WTC11 (cell line): ENCODE results near the gene DUSP6. TPM values are rescaled to one million over a fixed set of nuclear protein-coding genes. Genes with fewer than 3 reads are reported as not detected.

ENCODE experiments used
- ATAC-seq: fragments of 200-7000 bp; cut with Tn5 transposase; 2 replicates; pipeline ENCODE4 v1.10.0; 2021; ENCODE audit warnings: mild to moderate bottlenecking, moderate library complexity
- CTCF ChIA-PET: fragments of 300-600 bp; sonication (Branson Sonifier 250); formaldehyde crosslinking; loops from one replicate; lab custom pipeline; 2021; ENCODE audit warnings: antibody characterized with exemption; lab: Charles Lee
- POLR2A ChIA-PET: fragments of 350-600 bp; sonication (Branson Sonifier 250); formaldehyde crosslinking; loops from one replicate; lab custom pipeline; 2021; ENCODE audit warnings: antibody characterized with exemption; lab: Charles Lee
- DNase-seq: peaks from one replicate; pipeline ENCODE4 v3.0.0; 2021; ENCODE audit warnings: low spot score
- H3K27ac Mint-ChIP-seq: 2 replicates; pipeline ENCODE4 v1.8.0; 2021; ENCODE audit warnings: mixed read lengths
- H3K27me3 Mint-ChIP-seq: 2 replicates; pipeline ENCODE4 v1.8.0; 2021; ENCODE audit warnings: low read depth, mild to moderate bottlenecking, moderate library complexity, mixed read lengths
- H3K36me3 Mint-ChIP-seq: 2 replicates; pipeline ENCODE4 v1.8.0; 2021; ENCODE audit warnings: mixed read lengths
- H3K4me1 Mint-ChIP-seq: 2 replicates; pipeline ENCODE4 v1.8.0; 2022; ENCODE audit warnings: mixed read lengths
- H3K4me3 Mint-ChIP-seq: 2 replicates; pipeline ENCODE4 v1.8.0; 2021; ENCODE audit warnings: mild to moderate bottlenecking, moderate library complexity, mixed read lengths
- H3K9me3 Mint-ChIP-seq: 2 replicates; pipeline ENCODE4 v1.8.0; 2021; ENCODE audit warnings: mixed read lengths
- ARID4B ChIP-seq: sonication (generic); formaldehyde crosslinking; IDR thresholded peaks from 2 replicates; pipeline ENCODE4 v1.8.0; 2023; ENCODE audit warnings: missing genetic modification reagents, mild to moderate bottlenecking, borderline replicate concordance
- CBFB ChIP-seq: sonication (generic); formaldehyde crosslinking; IDR thresholded peaks from 2 replicates; pipeline ENCODE4 v1.8.1; 2022; ENCODE audit warnings: mild to moderate bottlenecking, low read depth, missing genetic modification reagents
- ETV6 ChIP-seq: sonication (generic); formaldehyde crosslinking; IDR thresholded peaks from 2 replicates; pipeline ENCODE4 v1.8.1; 2022; ENCODE audit warnings: mild to moderate bottlenecking, missing genetic modification reagents
- FOXK1 ChIP-seq: sonication (generic); formaldehyde crosslinking; IDR thresholded peaks from 2 replicates; pipeline ENCODE4 v1.8.0; 2022; ENCODE audit warnings: mild to moderate bottlenecking, moderate library complexity, missing genetic modification reagents
- NR2C2 ChIP-seq: sonication (generic); formaldehyde crosslinking; IDR thresholded peaks from 2 replicates; pipeline ENCODE4 v1.8.0; 2022; ENCODE audit warnings: mild to moderate bottlenecking, missing genetic modification reagents
- TEAD1 ChIP-seq: sonication (generic); formaldehyde crosslinking; IDR thresholded peaks from 2 replicates; pipeline ENCODE4 v1.8.0; 2022; ENCODE audit warnings: mild to moderate bottlenecking, missing genetic modification reagents
- ZBTB21 ChIP-seq: sonication (generic); formaldehyde crosslinking; IDR thresholded peaks from 2 replicates; pipeline ENCODE4 v1.8.1; 2023; ENCODE audit warnings: mild to moderate bottlenecking, missing genetic modification reagents, borderline replicate concordance
- ZSCAN18 ChIP-seq: fragments of 250-450 bp; sonication (Bioruptor Pico); IDR thresholded peaks from 2 replicates; pipeline ENCODE4 v2.1.2; 2022; ENCODE audit warnings: mild to moderate bottlenecking, moderate library complexity
- total RNA-seq: library from RNA; stranded (reverse); gene quantifications from 3 replicates; pipeline ENCODE4 v1.2.3, GENCODE V29; 2021
- TF ChIP-seq, protein P1 (sequence below): sonication (generic); formaldehyde crosslinking; IDR thresholded peaks from 2 replicates; pipeline ENCODE4 v1.8.0; 2023; ENCODE audit warnings: missing genetic modification reagents
- TF ChIP-seq, protein P2 (sequence below): sonication (generic); formaldehyde crosslinking; IDR thresholded peaks from 2 replicates; pipeline ENCODE4 v1.8.1; 2022; ENCODE audit warnings: mild to moderate bottlenecking, missing genetic modification reagents, moderate library complexity, borderline replicate concordance
- TF ChIP-seq, protein P3 (sequence below): fragments of 250-450 bp; sonication (Bioruptor Pico); IDR thresholded peaks from 2 replicates; pipeline ENCODE4 v1.9.0; 2021; ENCODE audit warnings: moderate library complexity, mild to moderate bottlenecking, inconsistent platforms, borderline replicate concordance

DUSP6 gene
- total RNA-seq, 1 experiment from 2014 or later, result 245 TPM

DNA sequence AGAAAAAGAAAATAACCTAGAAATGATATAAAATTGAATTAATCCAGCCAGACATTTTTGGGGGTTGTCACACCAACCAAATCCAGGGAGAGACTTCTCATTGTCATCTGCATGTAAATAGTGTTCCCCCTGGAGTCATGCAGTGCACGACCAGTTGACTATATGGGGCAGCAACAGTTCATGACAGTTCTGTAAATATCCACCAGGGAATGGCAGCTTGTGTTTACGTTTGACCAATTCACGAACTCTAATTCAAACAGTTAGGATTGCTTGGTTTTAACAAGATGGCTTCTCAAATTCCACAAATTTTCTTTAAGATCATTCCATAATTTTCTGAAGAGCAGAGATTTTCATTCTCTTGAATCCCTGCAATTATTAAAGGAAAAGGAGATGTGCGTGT is 43.4 kb upstream of the DUSP6 start (continued):
- TF ChIP-seq ZBTB21 (CRISPR knock-in tag), result no peak
- no peak for TF ChIP-seq ETV6
- no peak for TF ChIP-seq CBFB (CRISPR knock-in tag)
- TF ChIP-seq, protein P1, sequence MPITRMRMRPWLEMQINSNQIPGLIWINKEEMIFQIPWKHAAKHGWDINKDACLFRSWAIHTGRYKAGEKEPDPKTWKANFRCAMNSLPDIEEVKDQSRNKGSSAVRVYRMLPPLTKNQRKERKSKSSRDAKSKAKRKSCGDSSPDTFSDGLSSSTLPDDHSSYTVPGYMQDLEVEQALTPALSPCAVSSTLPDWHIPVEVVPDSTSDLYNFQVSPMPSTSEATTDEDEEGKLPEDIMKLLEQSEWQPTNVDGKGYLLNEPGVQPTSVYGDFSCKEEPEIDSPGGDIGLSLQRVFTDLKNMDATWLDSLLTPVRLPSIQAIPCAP (CRISPR knock-in tag), result no peak
- no peak for TF ChIP-seq ZSCAN18
- TF ChIP-seq, protein P2, sequence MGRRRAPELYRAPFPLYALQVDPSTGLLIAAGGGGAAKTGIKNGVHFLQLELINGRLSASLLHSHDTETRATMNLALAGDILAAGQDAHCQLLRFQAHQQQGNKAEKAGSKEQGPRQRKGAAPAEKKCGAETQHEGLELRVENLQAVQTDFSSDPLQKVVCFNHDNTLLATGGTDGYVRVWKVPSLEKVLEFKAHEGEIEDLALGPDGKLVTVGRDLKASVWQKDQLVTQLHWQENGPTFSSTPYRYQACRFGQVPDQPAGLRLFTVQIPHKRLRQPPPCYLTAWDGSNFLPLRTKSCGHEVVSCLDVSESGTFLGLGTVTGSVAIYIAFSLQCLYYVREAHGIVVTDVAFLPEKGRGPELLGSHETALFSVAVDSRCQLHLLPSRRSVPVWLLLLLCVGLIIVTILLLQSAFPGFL (CRISPR knock-in tag), result no peak

DNA sequence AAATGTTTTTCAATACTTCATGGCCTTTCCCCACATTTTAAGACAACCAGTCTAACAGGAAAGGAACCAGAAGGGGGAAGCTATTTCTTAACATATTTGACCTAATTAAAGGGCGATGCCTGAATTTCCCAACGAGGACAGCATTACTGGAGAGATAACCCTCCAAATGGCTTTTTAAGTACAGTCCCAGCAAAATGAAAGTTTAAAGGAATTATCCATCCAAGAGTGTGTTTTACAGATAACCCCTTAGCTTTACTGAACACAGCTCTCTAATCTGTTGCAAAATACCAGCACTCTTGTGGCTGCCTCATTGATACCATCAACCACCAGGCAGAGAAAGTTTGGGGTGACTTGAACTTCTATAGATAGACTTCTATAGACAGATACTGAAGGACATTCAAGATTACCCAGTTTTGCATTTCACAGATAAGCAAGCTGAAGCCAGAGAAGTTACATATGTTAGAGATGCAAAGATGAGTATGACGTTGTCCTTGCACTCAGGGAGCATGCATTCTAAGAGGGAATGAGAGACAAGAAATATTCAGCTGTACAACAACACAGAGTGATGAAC is 41.3 kb upstream of the DUSP6 start:
- ChIA-PET CTCF (no interaction called here), POLR2A (no interaction called here)
- Mint-ChIP-seq H3K36me3 (no peaks in the 10 kb centered on the region; the same call in 1 of the 2 replicates), H3K4me3 (no peak overlapping the region), H3K9me3 (peaks cover 3% of the 10 kb centered on the region; the same call in 1 of the 2 replicates), H3K27ac (no peak overlapping the region), H3K27me3 (no peaks in the 10 kb centered on the region), H3K4me1 (peaks cover 11% of the 10 kb centered on the region)
- no peak for DNase-seq
- TF ChIP-seq, protein P3, sequence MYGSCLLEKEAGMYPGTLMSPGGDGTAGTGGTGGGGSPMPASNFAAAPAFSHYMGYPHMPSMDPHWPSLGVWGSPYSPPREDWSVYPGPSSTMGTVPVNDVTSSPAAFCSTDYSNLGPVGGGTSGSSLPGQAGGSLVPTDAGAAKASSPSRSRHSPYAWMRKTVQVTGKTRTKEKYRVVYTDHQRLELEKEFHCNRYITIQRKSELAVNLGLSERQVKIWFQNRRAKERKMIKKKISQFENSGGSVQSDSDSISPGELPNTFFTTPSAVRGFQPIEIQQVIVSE (CRISPR knock-in tag), result no peak
- TF ChIP-seq TEAD1 (CRISPR knock-in tag), result no peak
- TF ChIP-seq NR2C2 (CRISPR knock-in tag), result no peak
- TF ChIP-seq ZBTB21 (CRISPR knock-in tag), result no peak
- ATAC-seq, result no peak

GRCh38 chr12:89392391-89392790 is 40.1 kb upstream of the DUSP6 start:
- no peak overlapping the region for H3K4me3 Mint-ChIP-seq
- ATAC-seq (no peak), DNase-seq (no peak)
- CTCF ChIA-PET, result no interaction called here
- TF ChIP-seq ARID4B (CRISPR knock-in tag) (no peak), FOXK1 (CRISPR knock-in tag) (no peak)
- no peaks in the 10 kb centered on the region for H3K9me3 Mint-ChIP-seq
- H3K27me3 Mint-ChIP-seq, result no peaks in the 10 kb centered on the region
- no peaks in the 10 kb centered on the region for H3K36me3 Mint-ChIP-seq
- POLR2A ChIA-PET, result no interaction called here
- H3K27ac Mint-ChIP-seq, result no peak overlapping the region
- H3K4me1 Mint-ChIP-seq, result peaks cover 11% of the 10 kb centered on the region
